ENCODE data around the gene NRXN3. TPM values are rescaled to one million over a fixed set of nuclear protein-coding genes. Genes with fewer than 3 reads are reported as not detected.

NRXN3 gene
- polyA plus RNA-seq, 1 donor (not counting 4 experiments of a cell fraction or from before 2014, with no cell fraction given): 0.89 TPM

GRCh38 chr14:79279645-79280597 lies 1109.7 kb downstream of the NRXN3 start:
- Histone ChIP-seq H3K27ac (ENCODE audit: control insufficient read depth, insufficient read depth, low read length) (no peak overlapping the region), H3K9me3 (ENCODE audit: control insufficient read depth, low read depth, low read length) (no peaks in the 10 kb centered on the region), H3K9ac (ENCODE audit: control insufficient read depth, extremely low read depth, insufficient read depth, low read length) (peak overlapping the region; percentile 18), H4K20me1 (ENCODE audit: control insufficient read depth, extremely low read depth, insufficient read depth, low read length) (no peaks in the 10 kb centered on the region), H3K9me1 (ENCODE audit: control insufficient read depth, extremely low read depth, insufficient read depth, low read length) (no peaks in the 10 kb centered on the region), H3K36me3 (ENCODE audit: control insufficient read depth in 2 of 2, extremely low read depth in 1 of 2, insufficient read depth in 2 of 2, low read length in 2 of 2) (no peaks in the 10 kb centered on the region), H3K4me2 (ENCODE audit: control insufficient read depth, extremely low read depth, insufficient read depth, low read depth, low read length) (peak overlapping the region; percentile 98), H2AFZ (ENCODE audit: control insufficient read depth, low read length) (peak overlapping the region; percentile 95), H3K4me1 (ENCODE audit: control insufficient read depth, extremely low read depth, insufficient read depth, low read length) (peaks cover 13% of the 10 kb centered on the region), H3K27me3 (ENCODE audit: control insufficient read depth, extremely low read depth, insufficient read depth, low read length) (no peaks in the 10 kb centered on the region), H3K79me2 (ENCODE audit: control insufficient read depth, insufficient read depth, low read length) (no peaks in the 10 kb centered on the region), H3K4me3 (ENCODE audit: control insufficient read depth in 2 of 3, extremely low read depth in 1 of 3, insufficient read depth in 2 of 3, low read depth in 1 of 3, low read length in 3 of 3) (peak overlapping the region; percentile 52 to 79 (median 71))
- dilution Hi-C loops (cut with MboI; ENCODE audit: extremely low pct_ligation_motif_present, low sequenced_read_pairs): no loop called here
- DNase-seq (ENCODE audit: low read depth, low spot score) (no peak), FAIRE-seq (peak; percentile 23)
- TF ChIP-seq CTCF (optimal IDR thresholded peaks at IDR 0.05 in 1 of 3, IDR thresholded peaks at IDR 0.05 in 1 of 3, conservative IDR thresholded peaks at IDR 0.05 in 1 of 3; ENCODE audit: extremely low read depth in 1 of 3, insufficient read depth in 2 of 3, low read length in 3 of 3): no peak
- no peak for TF ChIP-seq EZH2 (IDR thresholded peaks at IDR 0.05; ENCODE audit: low read length)

GRCh38 chr14:79281244-79282152 lies 1111.3 kb downstream of the NRXN3 start:
- H4K20me1 ChIP-seq (ENCODE audit: control insufficient read depth, extremely low read depth, insufficient read depth, low read length): no peaks in the 10 kb centered on the region
- H3K27ac ChIP-seq (ENCODE audit: control insufficient read depth, insufficient read depth, low read length): no peak overlapping the region
- no peaks in the 10 kb centered on the region for H3K36me3 ChIP-seq (ENCODE audit: control insufficient read depth in 2 of 2, extremely low read depth in 1 of 2, insufficient read depth in 2 of 2, low read length in 2 of 2)
- FAIRE-seq (no peak), DNase-seq (ENCODE audit: low read depth, low spot score) (no peak)
- H3K4me3 ChIP-seq (ENCODE audit: control insufficient read depth in 2 of 3, extremely low read depth in 1 of 3, insufficient read depth in 2 of 3, low read depth in 1 of 3, low read length in 3 of 3): no peak overlapping the region
- TF ChIP-seq EZH2 (IDR thresholded peaks at IDR 0.05; ENCODE audit: low read length) (no peak), CTCF (optimal IDR thresholded peaks at IDR 0.05 in 1 of 3, IDR thresholded peaks at IDR 0.05 in 1 of 3, conservative IDR thresholded peaks at IDR 0.05 in 1 of 3; ENCODE audit: extremely low read depth in 1 of 3, insufficient read depth in 2 of 3, low read length in 3 of 3) (no peak)
- dilution Hi-C loops (cut with MboI; ENCODE audit: extremely low pct_ligation_motif_present, low sequenced_read_pairs): no loop called here
- H3K9ac ChIP-seq (ENCODE audit: control insufficient read depth, extremely low read depth, insufficient read depth, low read length): no peak overlapping the region
- H3K9me1 ChIP-seq (ENCODE audit: control insufficient read depth, extremely low read depth, insufficient read depth, low read length): no peaks in the 10 kb centered on the region
- no peaks in the 10 kb centered on the region for H3K9me3 ChIP-seq (ENCODE audit: control insufficient read depth, low read depth, low read length)
- H3K4me2 ChIP-seq (ENCODE audit: control insufficient read depth, extremely low read depth, insufficient read depth, low read depth, low read length): no peak overlapping the region
- H2AFZ ChIP-seq (ENCODE audit: control insufficient read depth, low read length): no peak overlapping the region
- H3K79me2 ChIP-seq (ENCODE audit: control insufficient read depth, insufficient read depth, low read length): no peaks in the 10 kb centered on the region
- H3K27me3 ChIP-seq (ENCODE audit: control insufficient read depth, extremely low read depth, insufficient read depth, low read length): no peaks in the 10 kb centered on the region
- H3K4me1 ChIP-seq (ENCODE audit: control insufficient read depth, extremely low read depth, insufficient read depth, low read length): peaks cover 13% of the 10 kb centered on the region
